DND-41 (cell line): ENCODE measurements around the gene CCS.

ENCODE experiments used
- ATAC-seq: fragments of 200-7000 bp; cut with Tn5 transposase; 3 replicates; pipeline ENCODE4 v1.9.1; 2021; ENCODE audit warnings: low read depth; ENCODE audit not compliant: insufficient read depth
- DNase-seq: peaks from one replicate; pipeline ENCODE4 v3.0.0-alpha.2; 2020
- H2AFZ ChIP-seq: 2 replicates; pipeline ENCODE4 v1.6.0; 2012; ENCODE audit warnings: low read depth, low read length
- H3K27ac ChIP-seq: 2 replicates; pipeline ENCODE4 v1.5.1; 2012; ENCODE audit warnings: low read length, inconsistent platforms
- H3K27me3 ChIP-seq: fragments of 200-600 bp; sonication (generic); 2 replicates; pipeline ENCODE4 v1.6.0; 2012; ENCODE audit warnings: low read length, mild to moderate bottlenecking, inconsistent platforms; ENCODE audit not compliant: insufficient read depth, poor library complexity
- H3K36me3 ChIP-seq: 2 replicates; pipeline ENCODE4 v1.5.1; 2012; ENCODE audit warnings: low read length, inconsistent platforms; ENCODE audit not compliant: insufficient read depth
- H3K4me1 ChIP-seq: 2 replicates; pipeline ENCODE4 v1.5.1; 2012; ENCODE audit warnings: mild to moderate bottlenecking, low read length; ENCODE audit not compliant: insufficient read depth
- H3K4me2 ChIP-seq: 2 replicates; pipeline ENCODE4 v1.6.0; 2012; ENCODE audit warnings: mild to moderate bottlenecking, moderate library complexity, low read length, inconsistent platforms; ENCODE audit not compliant: insufficient read depth
- H3K4me3 ChIP-seq, 2 experiments: fragments of 200-600 bp in 1 of 2; shearing (Covaris generic) in 1 of 2; 2 replicates each; pipeline ENCODE4 v1.5.1; 2012 to 2016; ENCODE audit warnings: inconsistent platforms in 2 of 2, low read length in 2 of 2, mild to moderate bottlenecking in 2 of 2, low read depth in 1 of 2, moderate library complexity in 1 of 2
- H3K79me2 ChIP-seq: 2 replicates; pipeline ENCODE4 v1.6.0; 2012; ENCODE audit warnings: low read length, inconsistent platforms; ENCODE audit not compliant: insufficient read depth
- H3K9ac ChIP-seq: 2 replicates; pipeline ENCODE4 v1.6.0; 2012; ENCODE audit warnings: low read depth, mild to moderate bottlenecking, inconsistent platforms, low read length, moderate library complexity
- H3K9me3 ChIP-seq: 2 replicates; pipeline ENCODE4 v1.5.1; 2012; ENCODE audit warnings: low read length, moderate library complexity, mild to moderate bottlenecking, inconsistent platforms; ENCODE audit not compliant: insufficient read depth, severe bottlenecking
- H4K20me1 ChIP-seq: 2 replicates; pipeline ENCODE4 v1.6.0; 2012; ENCODE audit warnings: low read length; ENCODE audit not compliant: insufficient read depth
- EZH2 ChIP-seq: IDR thresholded peaks from 3 replicates; pipeline ENCODE4 v1.6.1; 2012; ENCODE audit warnings: borderline replicate concordance, low read depth, mild to moderate bottlenecking, moderate library complexity, low read length, inconsistent platforms; ENCODE audit not compliant: severe bottlenecking
- TF ChIP-seq, protein P1 (sequence below): IDR thresholded peaks from 2 replicates; pipeline ENCODE4 v1.5.1; 2012; ENCODE audit warnings: borderline replicate concordance, low read length, moderate library complexity, mild to moderate bottlenecking; ENCODE audit not compliant: poor library complexity, severe bottlenecking; ENCODE audit errors: extremely low read depth

CCS gene

DNA sequence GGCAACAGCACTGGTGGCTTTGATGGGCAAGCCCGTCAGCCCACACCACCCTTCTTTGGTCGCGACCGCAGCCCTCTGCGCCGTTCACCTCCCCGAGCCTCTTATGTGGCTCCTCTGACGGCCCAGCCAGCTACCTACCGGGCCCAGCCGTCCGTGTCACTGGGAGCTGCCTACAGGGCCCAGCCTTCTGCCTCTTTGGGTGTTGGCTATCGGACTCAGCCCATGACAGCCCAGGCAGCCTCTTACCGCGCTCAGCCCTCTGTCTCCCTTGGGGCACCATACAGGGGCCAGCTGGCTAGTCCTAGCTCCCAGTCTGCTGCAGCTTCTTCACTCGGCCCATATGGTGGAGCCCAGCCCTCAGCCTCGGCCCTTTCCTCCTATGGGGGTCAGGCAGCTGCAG, 31.5 kb downstream of the CCS start:
- no peak for TF ChIP-seq EZH2
- TF ChIP-seq, protein P1, sequence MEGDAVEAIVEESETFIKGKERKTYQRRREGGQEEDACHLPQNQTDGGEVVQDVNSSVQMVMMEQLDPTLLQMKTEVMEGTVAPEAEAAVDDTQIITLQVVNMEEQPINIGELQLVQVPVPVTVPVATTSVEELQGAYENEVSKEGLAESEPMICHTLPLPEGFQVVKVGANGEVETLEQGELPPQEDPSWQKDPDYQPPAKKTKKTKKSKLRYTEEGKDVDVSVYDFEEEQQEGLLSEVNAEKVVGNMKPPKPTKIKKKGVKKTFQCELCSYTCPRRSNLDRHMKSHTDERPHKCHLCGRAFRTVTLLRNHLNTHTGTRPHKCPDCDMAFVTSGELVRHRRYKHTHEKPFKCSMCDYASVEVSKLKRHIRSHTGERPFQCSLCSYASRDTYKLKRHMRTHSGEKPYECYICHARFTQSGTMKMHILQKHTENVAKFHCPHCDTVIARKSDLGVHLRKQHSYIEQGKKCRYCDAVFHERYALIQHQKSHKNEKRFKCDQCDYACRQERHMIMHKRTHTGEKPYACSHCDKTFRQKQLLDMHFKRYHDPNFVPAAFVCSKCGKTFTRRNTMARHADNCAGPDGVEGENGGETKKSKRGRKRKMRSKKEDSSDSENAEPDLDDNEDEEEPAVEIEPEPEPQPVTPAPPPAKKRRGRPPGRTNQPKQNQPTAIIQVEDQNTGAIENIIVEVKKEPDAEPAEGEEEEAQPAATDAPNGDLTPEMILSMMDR = no peak
- DNase-seq (no peak), ATAC-seq (no peak)
- Histone ChIP-seq H3K27ac (no peak overlapping the region), H3K9ac (no peak overlapping the region), H3K79me2 (peaks cover 99% of the 10 kb centered on the region), H3K36me3 (peaks cover 97% of the 10 kb centered on the region), H3K9me3 (no peaks in the 10 kb centered on the region), H2AFZ (no peak overlapping the region), H3K4me3 (no peak overlapping the region), H3K4me1 (peaks cover 71% of the 10 kb centered on the region), H3K4me2 (peak overlapping the region; percentile 55; the same call in 1 of the 2 replicates), H3K27me3 (no peaks in the 10 kb centered on the region), H4K20me1 (peaks cover 97% of the 10 kb centered on the region)

DNA sequence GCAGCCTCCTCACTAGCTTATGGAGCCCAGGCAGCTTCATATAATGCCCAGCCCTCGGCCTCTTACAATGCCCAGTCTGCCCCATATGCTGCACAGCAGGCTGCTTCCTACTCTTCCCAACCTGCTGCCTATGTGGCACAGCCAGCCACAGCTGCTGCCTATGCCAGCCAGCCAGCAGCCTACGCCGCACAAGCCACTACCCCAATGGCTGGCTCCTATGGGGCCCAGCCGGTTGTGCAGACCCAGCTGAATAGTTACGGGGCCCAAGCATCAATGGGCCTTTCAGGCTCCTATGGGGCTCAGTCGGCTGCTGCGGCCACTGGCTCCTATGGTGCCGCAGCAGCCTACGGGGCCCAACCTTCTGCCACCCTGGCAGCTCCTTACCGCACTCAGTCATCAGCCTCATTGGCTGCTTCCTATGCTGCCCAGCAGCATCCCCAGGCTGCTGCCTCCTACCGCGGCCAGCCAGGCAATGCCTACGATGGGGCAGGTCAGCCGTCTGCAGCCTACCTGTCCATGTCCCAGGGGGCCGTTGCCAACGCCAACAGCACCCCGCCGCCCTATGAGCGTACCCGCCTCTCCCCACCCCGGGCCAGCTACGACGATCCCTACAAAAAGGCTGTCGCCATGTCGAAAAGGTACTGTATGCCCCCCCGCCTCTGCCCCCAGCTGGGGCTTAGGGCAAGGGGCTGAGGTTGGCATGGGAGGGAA, 32.2 kb downstream of the CCS start:
- Histone ChIP-seq H3K27me3 (no peaks in the 10 kb centered on the region), H3K4me1 (peaks cover 65% of the 10 kb centered on the region), H3K9me3 (no peaks in the 10 kb centered on the region), H3K4me2 (no peak overlapping the region), H3K9ac (no peak overlapping the region), H3K27ac (no peak overlapping the region), H2AFZ (no peak overlapping the region), H3K79me2 (peaks cover 100% of the 10 kb centered on the region), H4K20me1 (peaks cover 99% of the 10 kb centered on the region), H3K4me3 (no peak overlapping the region), H3K36me3 (peaks cover 99% of the 10 kb centered on the region)
- ATAC-seq = no peak
- no peak for DNase-seq
- TF ChIP-seq, protein P1 = no peak
- no peak for TF ChIP-seq EZH2

DNA sequence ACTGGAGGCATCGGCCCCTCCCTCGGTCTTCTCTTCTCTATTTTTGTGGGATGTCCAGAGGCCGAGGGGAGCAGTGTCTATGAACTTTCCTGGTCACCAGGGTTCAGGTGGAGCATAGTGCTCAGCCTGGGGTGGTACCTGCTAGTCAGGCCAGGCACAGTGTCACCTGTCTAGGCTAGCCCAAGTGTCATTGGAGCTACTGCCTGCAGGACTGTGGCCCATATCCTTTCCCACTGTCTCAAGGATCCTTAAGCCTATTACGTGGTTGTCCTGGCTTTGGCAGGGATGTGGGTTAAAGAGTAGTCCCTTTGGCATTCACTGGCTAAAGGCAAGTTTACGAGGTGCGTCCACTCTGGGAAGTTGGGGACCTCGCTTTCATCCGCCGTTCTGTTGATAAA, 32.8 kb downstream of the CCS start:
- peaks cover 100% of the 10 kb centered on the region for H3K36me3 ChIP-seq
- H3K9ac ChIP-seq = no peak overlapping the region
- no peaks in the 10 kb centered on the region for H3K27me3 ChIP-seq
- H3K4me2 ChIP-seq = no peak overlapping the region
- no peaks in the 10 kb centered on the region for H3K9me3 ChIP-seq
- H3K27ac ChIP-seq = no peak overlapping the region
- no peak for DNase-seq
- no peak for ATAC-seq
- H2AFZ ChIP-seq = no peak overlapping the region
- H4K20me1 ChIP-seq = peaks cover 100% of the 10 kb centered on the region
- TF ChIP-seq EZH2 = no peak
- peaks cover 100% of the 10 kb centered on the region for H3K79me2 ChIP-seq
- H3K4me3 ChIP-seq = no peak overlapping the region
- peaks cover 60% of the 10 kb centered on the region for H3K4me1 ChIP-seq

DNA sequence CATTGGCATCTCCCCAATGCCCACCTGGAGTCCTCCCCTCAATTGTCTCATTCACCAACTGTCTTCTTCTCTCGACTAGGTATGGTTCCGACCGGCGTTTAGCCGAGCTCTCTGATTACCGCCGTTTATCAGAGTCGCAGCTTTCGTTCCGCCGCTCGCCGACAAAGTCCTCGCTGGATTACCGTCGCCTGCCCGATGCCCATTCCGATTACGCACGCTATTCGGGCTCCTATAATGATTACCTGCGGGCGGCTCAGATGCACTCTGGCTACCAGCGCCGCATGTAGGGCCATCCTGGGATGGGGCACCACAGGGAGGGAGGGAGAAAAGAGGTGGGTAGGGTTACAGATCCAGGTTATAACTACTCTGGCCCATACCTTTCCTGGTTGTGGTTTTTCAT, 33.4 kb downstream of the CCS start:
- no peak for DNase-seq
- Histone ChIP-seq H3K27ac (no peak overlapping the region), H3K4me2 (no peak overlapping the region), H3K9me3 (no peaks in the 10 kb centered on the region), H3K4me3 (no peak overlapping the region), H3K79me2 (peaks cover 100% of the 10 kb centered on the region), H3K9ac (no peak overlapping the region), H3K27me3 (no peaks in the 10 kb centered on the region), H4K20me1 (peaks cover 96% of the 10 kb centered on the region), H2AFZ (no peak overlapping the region), H3K4me1 (peaks cover 54% of the 10 kb centered on the region), H3K36me3 (peaks cover 97% of the 10 kb centered on the region)
- TF ChIP-seq, protein P1 = no peak
- TF ChIP-seq EZH2 = no peak
- ATAC-seq = no peak
